ENCODE data around the gene TNFSF13B.

TNFSF13B gene

DNA sequence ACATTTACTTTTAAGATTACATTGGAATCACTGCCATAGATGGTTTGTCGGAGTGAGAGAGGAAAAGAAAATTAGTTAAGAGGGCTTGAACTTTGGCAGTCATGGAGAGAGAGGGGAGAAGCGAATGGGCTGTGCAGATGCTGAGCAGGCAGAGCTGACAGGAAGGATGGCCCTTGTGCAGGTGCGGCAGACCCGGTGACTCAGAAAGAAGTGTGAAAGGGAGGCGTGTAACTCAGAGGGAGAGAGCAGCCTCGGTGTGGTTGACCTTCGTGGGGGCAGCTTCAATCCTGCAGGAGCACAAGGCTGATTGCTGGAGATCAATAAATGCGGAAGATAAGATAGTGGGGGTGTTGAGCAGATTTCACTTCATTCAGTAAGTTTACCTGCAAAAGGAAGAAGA is 76.9 kb downstream of the TNFSF13B start:
- DNase-seq (ENCODE audit: low spot score), result no peak

DNA sequence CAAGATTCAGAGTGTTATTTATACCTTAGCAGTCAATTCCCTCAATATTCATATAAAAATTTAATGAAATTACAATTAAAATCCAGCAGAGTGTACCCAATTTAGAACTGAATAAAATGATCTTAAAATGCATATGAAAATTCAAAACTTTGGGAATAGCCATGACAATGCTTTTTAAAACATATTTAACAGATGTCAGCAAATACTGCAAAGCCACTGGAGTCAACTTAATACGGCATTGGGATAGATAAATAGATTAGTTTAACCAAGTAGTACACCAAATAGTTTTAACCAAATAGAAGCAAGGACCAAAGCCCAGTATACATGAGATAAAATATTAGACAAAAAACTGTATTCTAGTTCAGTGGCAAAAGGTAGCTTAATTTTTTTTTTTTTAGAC is 79.8 kb downstream of the TNFSF13B start:
- no peak for DNase-seq (ENCODE audit: low spot score)

DNA sequence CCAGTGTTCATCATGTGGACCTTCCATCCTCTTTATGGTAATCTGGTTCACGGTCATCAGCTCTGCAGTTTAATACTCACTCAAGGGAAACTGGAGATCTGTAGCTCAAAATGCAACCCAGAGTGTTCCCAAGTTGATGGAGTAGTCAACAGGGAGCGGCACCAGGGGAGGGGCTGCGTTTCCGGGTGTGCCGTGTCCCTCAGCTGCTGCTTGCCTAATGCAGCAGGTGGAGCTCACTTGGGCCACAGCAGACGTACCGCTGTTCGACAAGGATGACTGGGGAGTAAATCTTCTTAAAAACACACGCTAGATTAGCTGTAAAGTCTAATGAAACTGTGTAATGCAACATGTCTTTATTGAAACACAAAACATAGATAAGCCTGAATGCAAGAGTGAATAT is 81.1 kb downstream of the TNFSF13B start:
- DNase-seq (ENCODE audit: low spot score), result no peak

DNA sequence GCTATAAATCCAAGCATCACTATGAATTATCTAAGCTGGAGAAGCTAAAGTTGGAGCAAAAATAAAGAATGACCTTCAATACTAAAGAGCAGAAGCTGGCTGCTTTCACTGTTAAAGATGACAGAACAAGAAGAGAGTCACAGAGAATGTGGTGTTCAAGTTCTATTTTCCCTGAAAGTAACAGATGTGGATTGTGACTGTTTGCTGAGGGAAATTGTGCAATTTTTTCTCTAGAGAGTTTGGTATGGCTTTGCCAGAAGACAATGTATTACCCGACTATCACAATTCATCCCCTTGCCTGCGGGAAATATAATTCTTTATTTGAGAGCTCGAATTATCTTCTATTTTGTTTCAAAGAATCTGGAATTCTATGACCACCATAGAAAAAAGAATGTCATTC is 83.1 kb downstream of the TNFSF13B start:
- no peak for DNase-seq (ENCODE audit: low spot score)

DNA sequence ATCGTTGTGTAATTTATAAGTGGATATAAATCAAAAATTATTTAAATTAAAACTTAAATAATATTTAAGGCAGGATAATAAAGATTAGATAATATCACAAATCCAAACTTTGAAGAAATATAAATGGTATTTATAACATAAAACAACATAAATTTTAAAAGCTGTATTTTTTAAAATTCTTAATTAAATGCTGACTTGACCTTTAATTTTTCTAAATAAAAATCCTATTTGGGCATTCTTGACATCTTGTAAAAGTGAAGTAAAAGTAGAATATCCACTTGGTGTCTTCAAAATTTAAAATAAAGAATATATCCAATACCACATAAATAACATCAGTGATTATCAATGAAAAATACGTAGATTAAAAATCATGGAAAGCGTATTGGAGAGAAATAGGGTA is 87.7 kb downstream of the TNFSF13B start:
- no peak for DNase-seq (ENCODE audit: low spot score)

All from hematopoietic multipotent progenitor cell treated with erythropoietin and hydrocortisone succinate and interleukin-3 and kit ligand, for 15 days (in vitro differentiated cells).